ENCODE data around the gene AKAP10.

DNA sequence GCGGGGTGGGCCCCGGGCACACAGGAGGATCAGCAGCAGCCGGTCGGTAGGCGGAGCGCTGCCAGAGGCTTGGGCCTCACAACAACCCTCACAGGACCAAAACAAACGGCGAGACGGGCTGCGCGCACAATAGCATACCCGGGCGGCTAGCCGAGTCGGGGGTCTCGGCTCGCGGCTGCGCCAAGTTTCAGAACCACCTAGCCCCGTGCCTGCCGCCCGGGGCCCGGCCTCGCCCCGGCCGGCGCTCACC, 110.6 kb downstream of the AKAP10 start:
- TF ChIP-seq, protein P1, sequence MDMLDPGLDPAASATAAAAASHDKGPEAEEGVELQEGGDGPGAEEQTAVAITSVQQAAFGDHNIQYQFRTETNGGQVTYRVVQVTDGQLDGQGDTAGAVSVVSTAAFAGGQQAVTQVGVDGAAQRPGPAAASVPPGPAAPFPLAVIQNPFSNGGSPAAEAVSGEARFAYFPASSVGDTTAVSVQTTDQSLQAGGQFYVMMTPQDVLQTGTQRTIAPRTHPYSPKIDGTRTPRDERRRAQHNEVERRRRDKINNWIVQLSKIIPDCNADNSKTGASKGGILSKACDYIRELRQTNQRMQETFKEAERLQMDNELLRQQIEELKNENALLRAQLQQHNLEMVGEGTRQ (IDR thresholded peaks at IDR 0.05; ENCODE audit: low read depth, low read length): no peak
- TF ChIP-seq, protein P2, sequence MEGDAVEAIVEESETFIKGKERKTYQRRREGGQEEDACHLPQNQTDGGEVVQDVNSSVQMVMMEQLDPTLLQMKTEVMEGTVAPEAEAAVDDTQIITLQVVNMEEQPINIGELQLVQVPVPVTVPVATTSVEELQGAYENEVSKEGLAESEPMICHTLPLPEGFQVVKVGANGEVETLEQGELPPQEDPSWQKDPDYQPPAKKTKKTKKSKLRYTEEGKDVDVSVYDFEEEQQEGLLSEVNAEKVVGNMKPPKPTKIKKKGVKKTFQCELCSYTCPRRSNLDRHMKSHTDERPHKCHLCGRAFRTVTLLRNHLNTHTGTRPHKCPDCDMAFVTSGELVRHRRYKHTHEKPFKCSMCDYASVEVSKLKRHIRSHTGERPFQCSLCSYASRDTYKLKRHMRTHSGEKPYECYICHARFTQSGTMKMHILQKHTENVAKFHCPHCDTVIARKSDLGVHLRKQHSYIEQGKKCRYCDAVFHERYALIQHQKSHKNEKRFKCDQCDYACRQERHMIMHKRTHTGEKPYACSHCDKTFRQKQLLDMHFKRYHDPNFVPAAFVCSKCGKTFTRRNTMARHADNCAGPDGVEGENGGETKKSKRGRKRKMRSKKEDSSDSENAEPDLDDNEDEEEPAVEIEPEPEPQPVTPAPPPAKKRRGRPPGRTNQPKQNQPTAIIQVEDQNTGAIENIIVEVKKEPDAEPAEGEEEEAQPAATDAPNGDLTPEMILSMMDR (conservative IDR thresholded peaks at IDR 0.05; ENCODE audit: low read depth, low read length): peak; percentile 31
- TF ChIP-seq RCOR1 (IDR thresholded peaks at IDR 0.05; ENCODE audit: insufficient replicate concordance, low read length): no peak
- TF ChIP-seq POLR2A (IDR thresholded peaks at IDR 0.05; ENCODE audit: low read depth, low read length): no peak
- TF ChIP-seq MAZ (IDR thresholded peaks at IDR 0.05; ENCODE audit: borderline replicate concordance, low read depth, low read length): no peak
- TF ChIP-seq FOS (IDR thresholded peaks at IDR 0.05; ENCODE audit: low read depth, low read length): no peak
- TF ChIP-seq MXI1 (IDR thresholded peaks at IDR 0.05; ENCODE audit: borderline replicate concordance, low read depth, low read length): no peak
- TF ChIP-seq RFX5 (IDR thresholded peaks at IDR 0.05; ENCODE audit: low read depth, low read length): no peak
- TF ChIP-seq CEBPB (IDR thresholded peaks at IDR 0.05; ENCODE audit: low read depth, low read length): no peak
- TF ChIP-seq RAD21 (IDR thresholded peaks at IDR 0.05; ENCODE audit: low read length): no peak; the same call in 1 of the 2 replicates
- TF ChIP-seq, protein P3, sequence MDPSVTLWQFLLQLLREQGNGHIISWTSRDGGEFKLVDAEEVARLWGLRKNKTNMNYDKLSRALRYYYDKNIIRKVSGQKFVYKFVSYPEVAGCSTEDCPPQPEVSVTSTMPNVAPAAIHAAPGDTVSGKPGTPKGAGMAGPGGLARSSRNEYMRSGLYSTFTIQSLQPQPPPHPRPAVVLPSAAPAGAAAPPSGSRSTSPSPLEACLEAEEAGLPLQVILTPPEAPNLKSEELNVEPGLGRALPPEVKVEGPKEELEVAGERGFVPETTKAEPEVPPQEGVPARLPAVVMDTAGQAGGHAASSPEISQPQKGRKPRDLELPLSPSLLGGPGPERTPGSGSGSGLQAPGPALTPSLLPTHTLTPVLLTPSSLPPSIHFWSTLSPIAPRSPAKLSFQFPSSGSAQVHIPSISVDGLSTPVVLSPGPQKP (IDR thresholded peaks at IDR 0.05; ENCODE audit: borderline replicate concordance, low read depth, low read length): no peak
- TF ChIP-seq CHD1 (IDR thresholded peaks at IDR 0.05; ENCODE audit: low read depth, low read length): no peak
